MCF 10A (cell line): ENCODE measurements around the gene TTC31. TPM values are rescaled to one million over a fixed set of nuclear protein-coding genes. Genes with fewer than 3 reads are reported as not detected.

ENCODE experiments used
- BruUV-seq: library from RNA; stranded (reverse); fragments of 400-500 nt; replicated peaks from 2 replicates; lab custom pipeline; 2021; lab: Mats Ljungman, UMichigan
- CTCF ChIA-PET: fragments of 300-600 bp; sonication (Branson Sonifier 250); formaldehyde crosslinking; extraction: SDS; loops from one replicate; lab custom pipeline; 2021; ENCODE audit warnings: antibody characterized with exemption, inconsistent platforms; lab: Yijun Ruan, JAX
- POLR2A ChIA-PET: fragments of 300-600, 350-650 bp; sonication (Branson Sonifier 250); formaldehyde crosslinking; extraction: SDS; loops from one replicate; lab custom pipeline; 2020; ENCODE audit warnings: antibody characterized with exemption, inconsistent platforms; lab: Yijun Ruan, JAX
- DNase-seq: peaks from one replicate; pipeline ENCODE4 v3.0.0-alpha.2; 2018; ENCODE audit not compliant: unreplicated experiment
- H3K27ac Mint-ChIP-seq: one replicate; pipeline ENCODE4 v1.8.0; 2022; ENCODE audit warnings: mild to moderate bottlenecking, low read depth, mixed read lengths; ENCODE audit not compliant: unreplicated experiment
- H3K27me3 Mint-ChIP-seq: one replicate; pipeline ENCODE4 v1.8.0; 2022; ENCODE audit warnings: mixed read lengths; ENCODE audit not compliant: insufficient read depth, unreplicated experiment
- H3K36me3 Mint-ChIP-seq: one replicate; pipeline ENCODE4 v1.8.0; 2022; ENCODE audit warnings: mild to moderate bottlenecking, moderate library complexity, mixed read lengths; ENCODE audit not compliant: insufficient read depth, unreplicated experiment
- H3K4me1 Mint-ChIP-seq: one replicate; pipeline ENCODE4 v1.8.0; 2022; ENCODE audit warnings: mixed read lengths; ENCODE audit not compliant: insufficient read depth, unreplicated experiment
- H3K4me3 Mint-ChIP-seq: one replicate; pipeline ENCODE4 v1.8.0; 2022; ENCODE audit warnings: mild to moderate bottlenecking, moderate library complexity, mixed read lengths; ENCODE audit not compliant: unreplicated experiment
- H3K9me3 Mint-ChIP-seq: one replicate; pipeline ENCODE4 v1.8.0; 2022; ENCODE audit warnings: mixed read lengths; ENCODE audit not compliant: unreplicated experiment
- intact Hi-C: fragments of 100-400 bp; cut with micrococcal nuclease; formaldehyde crosslinking; loops from 2 replicates; pipeline ENCODE4 v1.14.1; 2022
- total RNA-seq: library from RNA; stranded (reverse); gene quantifications from 2 replicates; pipeline ENCODE4 v1.2.3, GENCODE V29; 2022
- TF ChIP-seq, protein P1 (sequence below): fragments of 200-600 bp; IDR thresholded peaks from one replicate; pipeline ENCODE4 v1.8.0; 2022; ENCODE audit warnings: antibody characterized with exemption, mild to moderate bottlenecking; ENCODE audit not compliant: unreplicated experiment

The TTC31 gene
- total RNA-seq, 1 experiment from 2014 or later: 17.6 TPM

DNA sequence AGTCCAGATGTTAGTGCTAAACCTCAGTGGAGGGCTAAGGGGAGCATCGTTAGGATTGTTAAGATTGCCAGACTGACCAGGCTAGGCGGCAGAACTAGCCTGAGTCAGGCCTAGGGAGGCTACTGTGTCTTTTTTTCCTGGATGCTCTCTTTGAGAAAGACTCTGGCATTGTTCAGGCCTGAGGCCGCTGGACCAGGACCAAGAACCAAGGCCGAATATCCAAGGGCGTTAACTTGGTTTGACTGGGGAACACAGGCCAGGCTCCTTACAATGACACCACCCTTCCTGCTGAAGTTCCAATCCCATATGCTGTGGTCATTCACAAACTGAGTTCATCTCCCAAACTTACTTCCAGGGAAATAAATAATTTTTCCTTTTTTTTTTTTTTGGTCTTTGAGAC is 57.4 kb downstream of the TTC31 start:
- no peaks in the 10 kb centered on the region for H3K36me3 Mint-ChIP-seq
- no peak for DNase-seq
- H3K4me1 Mint-ChIP-seq: peaks cover 6% of the 10 kb centered on the region
- ChIA-PET CTCF (no interaction called here), POLR2A (interaction anchor here (0.5 kb wide), 1 partner anchor 136 kb away, joined by 3 read pairs; no protein-coding TSS in a partner anchor)
- TF ChIP-seq, protein P1, sequence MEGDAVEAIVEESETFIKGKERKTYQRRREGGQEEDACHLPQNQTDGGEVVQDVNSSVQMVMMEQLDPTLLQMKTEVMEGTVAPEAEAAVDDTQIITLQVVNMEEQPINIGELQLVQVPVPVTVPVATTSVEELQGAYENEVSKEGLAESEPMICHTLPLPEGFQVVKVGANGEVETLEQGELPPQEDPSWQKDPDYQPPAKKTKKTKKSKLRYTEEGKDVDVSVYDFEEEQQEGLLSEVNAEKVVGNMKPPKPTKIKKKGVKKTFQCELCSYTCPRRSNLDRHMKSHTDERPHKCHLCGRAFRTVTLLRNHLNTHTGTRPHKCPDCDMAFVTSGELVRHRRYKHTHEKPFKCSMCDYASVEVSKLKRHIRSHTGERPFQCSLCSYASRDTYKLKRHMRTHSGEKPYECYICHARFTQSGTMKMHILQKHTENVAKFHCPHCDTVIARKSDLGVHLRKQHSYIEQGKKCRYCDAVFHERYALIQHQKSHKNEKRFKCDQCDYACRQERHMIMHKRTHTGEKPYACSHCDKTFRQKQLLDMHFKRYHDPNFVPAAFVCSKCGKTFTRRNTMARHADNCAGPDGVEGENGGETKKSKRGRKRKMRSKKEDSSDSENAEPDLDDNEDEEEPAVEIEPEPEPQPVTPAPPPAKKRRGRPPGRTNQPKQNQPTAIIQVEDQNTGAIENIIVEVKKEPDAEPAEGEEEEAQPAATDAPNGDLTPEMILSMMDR: no peak
- no peak overlapping the region for H3K27ac Mint-ChIP-seq
- no TSS peak for BruUV-seq
- H3K27me3 Mint-ChIP-seq: no peaks in the 10 kb centered on the region
- H3K9me3 Mint-ChIP-seq: no peaks in the 10 kb centered on the region
- intact Hi-C loops: no loop called here
- H3K4me3 Mint-ChIP-seq: no peak overlapping the region

DNA sequence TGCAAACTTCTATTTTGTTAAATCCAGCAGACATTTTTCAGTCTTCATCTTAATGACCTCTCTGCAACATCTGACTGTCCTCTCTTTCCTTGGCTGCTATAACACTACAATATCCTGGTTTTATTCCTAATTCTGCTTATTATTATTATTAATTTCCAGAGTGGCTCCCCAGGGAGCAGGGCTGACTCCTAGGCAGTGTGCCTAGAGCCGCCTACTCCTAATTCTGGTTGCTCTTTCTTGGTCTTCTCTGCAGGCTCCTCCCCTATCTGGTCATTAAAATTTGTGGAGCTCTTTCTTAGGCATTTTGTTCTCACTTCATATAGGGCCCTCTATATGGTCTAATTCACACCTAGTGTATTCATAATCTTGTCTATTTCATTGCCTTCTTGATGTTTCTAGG is 60.1 kb downstream of the TTC31 start:
- ChIA-PET CTCF (interaction anchor here (0.6 to 1.1 kb wide), 5 partner anchors 11 to 918 kb away, joined by 3 to 5 read pairs (median 3); no protein-coding TSS in a partner anchor), POLR2A (no interaction called here)
- H3K27ac Mint-ChIP-seq: no peak overlapping the region
- H3K27me3 Mint-ChIP-seq: no peaks in the 10 kb centered on the region
- no peaks in the 10 kb centered on the region for H3K9me3 Mint-ChIP-seq
- TF ChIP-seq, protein P1: no peak
- intact Hi-C loops: no loop called here
- H3K4me1 Mint-ChIP-seq: no peaks in the 10 kb centered on the region
- no peak overlapping the region for H3K4me3 Mint-ChIP-seq
- DNase-seq: no peak
- no peaks in the 10 kb centered on the region for H3K36me3 Mint-ChIP-seq
- no TSS peak for BruUV-seq

Other genes with a start within 250 kb of the TTC31 start
- gene SLC4A5, start 139.7 kb upstream of the TTC31 start, total RNA-seq: 0.12 and 0.70 TPM in 2 replicates
- 113 and 117 TPM in 2 replicates for gene DCTN1, start 102.8 kb upstream of the TTC31 start, total RNA-seq
- gene C2orf81, start 61.5 kb upstream of the TTC31 start, total RNA-seq: 4.3 and 5.6 TPM in 2 replicates
- gene WDR54, start 61.4 kb upstream of the TTC31 start, total RNA-seq: 16.4 and 19.9 TPM in 2 replicates
- gene RTKN, start 41.1 kb upstream of the TTC31 start, total RNA-seq: 49.1 and 63.0 TPM in 2 replicates
- 34.6 and 36.0 TPM in 2 replicates for gene INO80B, start 28.0 kb upstream of the TTC31 start, total RNA-seq
- 45.7 and 46.5 TPM in 2 replicates for gene WBP1, start 24.6 kb upstream of the TTC31 start, total RNA-seq
- 60.4 and 67.9 TPM in 2 replicates for gene MOGS, start 17.7 kb upstream of the TTC31 start, total RNA-seq
- 115 and 123 TPM in 2 replicates for gene MRPL53, start 10.4 kb upstream of the TTC31 start, total RNA-seq
- 10.1 and 16.4 TPM in 2 replicates for gene CCDC142, start 83 bp upstream of the TTC31 start, total RNA-seq
- gene LBX2, start 16.5 kb downstream of the TTC31 start, total RNA-seq: not detected in 2 replicates
- gene PCGF1, start 24.6 kb downstream of the TTC31 start, total RNA-seq: 37.5 and 41.6 TPM in 2 replicates
- gene TLX2, start 31.4 kb downstream of the TTC31 start, total RNA-seq: not detected in 2 replicates
- 4.3 and 4.7 TPM in 2 replicates for gene DQX1, start 43.1 kb downstream of the TTC31 start, total RNA-seq
- gene AUP1, start 46.6 kb downstream of the TTC31 start, total RNA-seq: 138 and 140 TPM in 2 replicates
- gene HTRA2, start 46.9 kb downstream of the TTC31 start, total RNA-seq: 27.6 and 33.0 TPM in 2 replicates
- 0.93 and 1.2 TPM in 2 replicates for gene LOXL3, start 70.9 kb downstream of the TTC31 start, total RNA-seq
- gene DOK1, start 71.6 kb downstream of the TTC31 start, total RNA-seq: 3.4 and 4.6 TPM in 2 replicates
- gene M1AP, start 165.2 kb downstream of the TTC31 start, total RNA-seq: not detected in 2 replicates
- gene SEMA4F, start 171.2 kb downstream of the TTC31 start, total RNA-seq: 5.2 and 7.0 TPM in 2 replicates